HEK293T (cell line): ENCODE measurements around the gene HMCN2.

Source experiments
- ARNT ChIP-seq: fragments of 450-650 bp; IDR thresholded peaks from 2 replicates; pipeline ENCODE4 v1.6.1; 2017; ENCODE audit warnings: mild to moderate bottlenecking
- BHLHE40 ChIP-seq: fragments of 450-650 bp; IDR thresholded peaks from 2 replicates; pipeline ENCODE4 v1.6.1; 2016; ENCODE audit warnings: mild to moderate bottlenecking, moderate library complexity, borderline replicate concordance
- ELF4 ChIP-seq: fragments of 450-650 bp; IDR thresholded peaks from 2 replicates; pipeline ENCODE4 v1.6.1; 2017; ENCODE audit warnings: antibody characterized with exemption
- FOXM1 ChIP-seq: fragments of 450-650 bp; IDR thresholded peaks from 2 replicates; pipeline ENCODE4 v1.6.1; 2017; ENCODE audit warnings: mild to moderate bottlenecking, borderline replicate concordance
- HDGF ChIP-seq: fragments of 450-650 bp; IDR thresholded peaks from 2 replicates; pipeline ENCODE4 v1.6.1; 2017; ENCODE audit warnings: antibody characterized with exemption, borderline replicate concordance
- LEF1 ChIP-seq: fragments of 450-650 bp; IDR thresholded peaks from 2 replicates; pipeline ENCODE4 v1.6.1; 2017; ENCODE audit warnings: mild to moderate bottlenecking, borderline replicate concordance
- NFRKB ChIP-seq: fragments of 450-650 bp; IDR thresholded peaks from 2 replicates; pipeline ENCODE4 v1.6.1; 2016; ENCODE audit warnings: mild to moderate bottlenecking, moderate library complexity
- SUZ12 ChIP-seq: fragments of 450-650 bp; IDR thresholded peaks from 2 replicates; pipeline ENCODE4 v1.6.1; 2016; ENCODE audit warnings: mild to moderate bottlenecking
- TARDBP ChIP-seq: fragments of 450-650 bp; IDR thresholded peaks from 2 replicates; pipeline ENCODE4 v1.6.1; 2016
- ZNF384 ChIP-seq: fragments of 450-650 bp; IDR thresholded peaks from 2 replicates; pipeline ENCODE4 v1.6.1; 2016
- TF ChIP-seq, protein P1 (sequence below): fragments of 450-650 bp; IDR thresholded peaks from 2 replicates; pipeline ENCODE4 v1.6.1; 2016

DNA sequence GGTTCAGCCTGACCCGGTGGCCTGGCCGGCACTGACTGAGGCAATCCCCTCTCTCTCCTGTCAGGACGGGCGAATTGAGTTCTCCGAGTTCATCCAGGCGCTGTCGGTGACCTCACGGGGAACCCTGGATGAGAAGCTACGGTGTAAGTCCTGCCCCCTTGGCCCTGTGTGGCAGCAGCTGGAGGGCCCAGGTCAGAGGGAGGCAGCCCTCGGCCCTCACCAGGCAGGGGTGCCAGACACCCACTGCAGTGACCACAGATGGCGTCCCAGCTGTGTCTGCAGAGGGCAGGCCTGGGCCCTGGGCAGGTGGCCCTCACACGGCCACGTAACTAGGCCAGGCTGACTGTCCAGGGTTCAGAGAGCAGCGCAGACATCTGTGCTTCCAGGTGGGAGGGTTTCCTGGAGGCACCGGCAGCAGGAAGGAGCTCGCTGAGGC is 45.9 kb upstream of the HMCN2 start:
- TF ChIP-seq ELF4 (no peak), HDGF (no peak), TARDBP (no peak), LEF1 (no peak), ARNT (no peak), SUZ12 (no peak), ZNF384 (no peak), NFRKB (no peak), BHLHE40 (no peak), FOXM1 (no peak)
- TF ChIP-seq, protein P1, sequence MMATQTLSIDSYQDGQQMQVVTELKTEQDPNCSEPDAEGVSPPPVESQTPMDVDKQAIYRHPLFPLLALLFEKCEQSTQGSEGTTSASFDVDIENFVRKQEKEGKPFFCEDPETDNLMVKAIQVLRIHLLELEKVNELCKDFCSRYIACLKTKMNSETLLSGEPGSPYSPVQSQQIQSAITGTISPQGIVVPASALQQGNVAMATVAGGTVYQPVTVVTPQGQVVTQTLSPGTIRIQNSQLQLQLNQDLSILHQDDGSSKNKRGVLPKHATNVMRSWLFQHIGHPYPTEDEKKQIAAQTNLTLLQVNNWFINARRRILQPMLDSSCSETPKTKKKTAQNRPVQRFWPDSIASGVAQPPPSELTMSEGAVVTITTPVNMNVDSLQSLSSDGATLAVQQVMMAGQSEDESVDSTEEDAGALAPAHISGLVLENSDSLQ, result no peak
